GM12891 (cell line): ENCODE data around the gene SLC24A3.

Experiments used
- PAX5 ChIP-seq: IDR thresholded peaks from 2 replicates; pipeline ENCODE4 v1.6.1; 2011; ENCODE audit warnings: low read length, moderate library complexity, mild to moderate bottlenecking; ENCODE audit not compliant: insufficient read depth, severe bottlenecking
- POLR2A ChIP-seq: IDR thresholded peaks from 2 replicates; pipeline ENCODE4 v1.6.1; 2011; ENCODE audit warnings: low read depth, low read length, control low read depth
- POLR2AphosphoS5 ChIP-seq: IDR thresholded peaks from 2 replicates; pipeline ENCODE4 v1.6.1; 2011; ENCODE audit warnings: low read depth, low read length, control low read depth
- POU2F2 ChIP-seq: IDR thresholded peaks from 2 replicates; pipeline ENCODE4 v1.6.1; 2011; ENCODE audit warnings: low read depth, mild to moderate bottlenecking, control low read depth, low read length, moderate library complexity
- SPI1 ChIP-seq: IDR thresholded peaks from 2 replicates; pipeline ENCODE4 v1.6.1; 2011; ENCODE audit warnings: low read depth, low read length, control low read depth
- TAF1 ChIP-seq: IDR thresholded peaks from 2 replicates; pipeline ENCODE4 v1.6.1; 2011; ENCODE audit warnings: low read depth, low read length, control low read depth

DNA sequence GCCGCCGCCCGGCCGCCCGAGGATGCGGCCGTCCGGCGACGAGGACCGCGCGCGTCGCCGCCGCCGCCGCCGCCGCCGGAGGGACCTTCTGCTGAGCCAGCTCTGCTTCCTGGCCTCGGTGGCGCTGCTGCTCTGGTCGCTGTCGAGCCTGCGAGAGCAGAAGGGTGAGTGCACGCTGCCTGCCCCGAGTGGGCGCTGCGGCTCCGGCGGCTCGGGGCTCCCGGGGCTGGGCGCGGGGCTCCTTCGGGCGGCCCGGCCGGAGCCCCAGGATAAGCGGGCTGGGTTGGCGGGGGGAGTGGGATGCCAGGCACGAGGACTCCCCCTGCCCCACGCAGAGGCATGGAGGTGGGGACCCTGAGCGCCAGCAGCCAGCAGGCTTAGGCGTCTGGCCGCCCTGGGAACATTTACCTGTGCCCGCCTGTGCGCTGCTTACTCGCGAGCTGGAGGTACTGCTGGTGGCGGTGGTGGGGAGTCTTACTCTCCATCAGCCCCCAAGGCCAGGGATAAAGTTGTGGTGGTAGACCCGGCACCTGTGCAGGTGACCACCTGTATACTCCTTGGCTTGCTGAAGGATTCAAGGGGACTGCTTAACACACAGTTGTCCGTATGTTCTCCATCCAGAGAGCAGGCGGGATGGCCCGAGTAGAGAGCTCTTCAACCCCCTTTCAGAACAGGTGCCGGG lies 520 bp downstream of the SLC24A3 start:
- TF ChIP-seq POLR2AphosphoS5 (no peak), POLR2A (no peak), SPI1 (no peak), TAF1 (no peak), POU2F2 (no peak), PAX5 (no peak)
